ENCODE results near the gene PIGT.

DNA sequence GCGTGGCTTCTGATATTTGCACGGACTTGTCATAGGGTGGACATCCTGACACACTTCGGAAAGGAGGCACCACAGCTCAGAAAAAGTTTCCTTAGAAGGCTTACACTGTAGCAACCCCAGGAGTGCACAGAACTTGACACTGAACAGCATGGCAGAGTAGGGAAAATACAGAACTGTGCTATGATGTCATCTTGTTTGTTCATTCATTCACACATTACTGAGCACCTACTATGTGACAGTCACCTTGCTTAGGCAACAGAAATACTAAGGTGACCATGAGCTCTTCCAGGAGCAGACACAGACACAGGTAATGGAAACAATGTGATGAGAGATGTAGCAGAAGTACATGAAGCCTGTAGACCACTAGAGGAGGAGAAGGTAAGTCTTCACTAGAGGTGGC lies 2.5 kb upstream of the PIGT start:
- TF ChIP-seq HDGF (IDR thresholded peaks at IDR 0.05; ENCODE audit: borderline replicate concordance) (no peak), FOXK2 (IDR thresholded peaks at IDR 0.05) (no peak)
